Osteoblast (primary cell): ENCODE data around the gene DBP. TPM values are rescaled to one million over a fixed set of nuclear protein-coding genes. Genes with fewer than 3 reads are reported as not detected.

ENCODE experiments used
- DNase-seq: peaks from one replicate; pipeline ENCODE4 v3.0.0; 2011; ENCODE audit warnings: low spot score, mixed read lengths; ENCODE audit not compliant: insufficient read length; ENCODE audit errors: missing footprints
- H2AFZ ChIP-seq: 2 replicates; pipeline ENCODE4 v1.6.0; 2011; ENCODE audit warnings: mild to moderate bottlenecking, low read length
- H3K27ac ChIP-seq: 2 replicates; pipeline ENCODE4 v1.5.1; 2011; ENCODE audit warnings: mild to moderate bottlenecking, low read depth, low read length, moderate library complexity
- H3K27me3 ChIP-seq: 2 replicates; pipeline ENCODE4 v1.6.0; 2012; ENCODE audit warnings: mild to moderate bottlenecking, control low read depth, inconsistent platforms, low read length, moderate library complexity; ENCODE audit not compliant: insufficient read depth
- H3K36me3 ChIP-seq: 2 replicates; pipeline ENCODE4 v1.5.1; 2011; ENCODE audit warnings: mild to moderate bottlenecking, low read length, control low read depth, moderate library complexity; ENCODE audit not compliant: insufficient read depth
- H3K4me1 ChIP-seq: 2 replicates; pipeline ENCODE4 v1.5.1; 2011; ENCODE audit warnings: mild to moderate bottlenecking, low read length, control low read depth, moderate library complexity; ENCODE audit not compliant: insufficient read depth
- H3K4me2 ChIP-seq: 2 replicates; pipeline ENCODE4 v1.6.0; 2011; ENCODE audit warnings: mild to moderate bottlenecking, low read length; ENCODE audit not compliant: insufficient read depth
- H3K4me3 ChIP-seq: fragments of 200-600 bp; sonication (generic); 3 replicates; pipeline ENCODE4 v1.5.1; 2012; ENCODE audit warnings: mild to moderate bottlenecking, low read length, inconsistent platforms; ENCODE audit not compliant: insufficient read depth
- H3K79me2 ChIP-seq: 2 replicates; pipeline ENCODE4 v1.6.0; 2012; ENCODE audit warnings: mild to moderate bottlenecking, low read length, control low read depth, inconsistent platforms; ENCODE audit not compliant: insufficient read depth
- H3K9me3 ChIP-seq: 2 replicates; pipeline ENCODE4 v1.5.1; 2011; ENCODE audit warnings: low read depth, low read length, control low read depth
- H4K20me1 ChIP-seq: 2 replicates; pipeline ENCODE4 v1.6.0; 2012; ENCODE audit warnings: mild to moderate bottlenecking, low read length, control low read depth; ENCODE audit not compliant: insufficient read depth
- CTCF ChIP-seq: IDR thresholded peaks from 2 replicates; pipeline ENCODE4 v1.5.1; 2011; ENCODE audit warnings: mild to moderate bottlenecking, low read depth, low read length, moderate library complexity; ENCODE audit errors: extremely low read depth
- total RNA-seq: library from RNA; depleted of rRNA; stranded (reverse); fragments of >200 nt; gene quantifications from 2 replicates; pipeline ENCODE4 v1.2.3, GENCODE V29; 2012

Gene DBP
- total RNA-seq, 1 donor, result 14.5 TPM

- H3K79me2 ChIP-seq, result no peaks in the 10 kb centered on the region
- no peak overlapping the region for H3K27ac ChIP-seq
- H2AFZ ChIP-seq, result no peak overlapping the region
- no peak overlapping the region for H3K4me2 ChIP-seq
- peak; percentile 89 for DNase-seq
- no peaks in the 10 kb centered on the region for H4K20me1 ChIP-seq
- no peak for TF ChIP-seq CTCF
- no peaks in the 10 kb centered on the region for H3K9me3 ChIP-seq
- peaks cover 35% of the 10 kb centered on the region for H3K4me1 ChIP-seq
- no peaks in the 10 kb centered on the region for H3K36me3 ChIP-seq
- no peak overlapping the region for H3K4me3 ChIP-seq
- peaks cover 5% of the 10 kb centered on the region for H3K27me3 ChIP-seq
These were observed 6.0 kb downstream of the DBP start for GRCh38 chr19:48631225-48631624.

GRCh38 chr19:48630296-48631063 is 6.7 kb downstream of the DBP start:
- H3K4me1 ChIP-seq, result peaks cover 30% of the 10 kb centered on the region
- no peak overlapping the region for H2AFZ ChIP-seq
- H3K27me3 ChIP-seq, result no peaks in the 10 kb centered on the region
- peak; percentile 83 for DNase-seq
- no peaks in the 10 kb centered on the region for H3K79me2 ChIP-seq
- H3K4me2 ChIP-seq, result no peak overlapping the region
- H3K27ac ChIP-seq, result no peak overlapping the region
- H3K36me3 ChIP-seq, result no peaks in the 10 kb centered on the region
- H3K9me3 ChIP-seq, result no peaks in the 10 kb centered on the region
- H4K20me1 ChIP-seq, result no peaks in the 10 kb centered on the region
- TF ChIP-seq CTCF, result no peak
- no peak overlapping the region for H3K4me3 ChIP-seq

- Histone ChIP-seq H3K4me1 (peaks cover 25% of the 10 kb centered on the region), H2AFZ (no peak overlapping the region), H3K27ac (no peak overlapping the region), H3K4me2 (no peak overlapping the region), H4K20me1 (peaks cover 4% of the 10 kb centered on the region), H3K27me3 (no peaks in the 10 kb centered on the region), H3K9me3 (no peaks in the 10 kb centered on the region), H3K79me2 (no peaks in the 10 kb centered on the region), H3K4me3 (no peak overlapping the region), H3K36me3 (no peaks in the 10 kb centered on the region)
- peak; percentile 89 for DNase-seq
- TF ChIP-seq CTCF, result no peak
These were observed 7.4 kb downstream of the DBP start for GRCh38 chr19:48629599-48630295.

GRCh38 chr19:48629297-48629598 is 7.9 kb downstream of the DBP start:
- Histone ChIP-seq H3K4me2 (no peak overlapping the region), H3K27ac (no peak overlapping the region), H3K27me3 (no peaks in the 10 kb centered on the region), H4K20me1 (peaks cover 4% of the 10 kb centered on the region), H3K4me1 (peaks cover 24% of the 10 kb centered on the region), H3K4me3 (no peak overlapping the region), H3K79me2 (no peaks in the 10 kb centered on the region), H3K36me3 (no peaks in the 10 kb centered on the region), H2AFZ (no peak overlapping the region), H3K9me3 (no peaks in the 10 kb centered on the region)
- no peak for DNase-seq
- no peak for TF ChIP-seq CTCF
